IPS-NIHi7 (cell line): Measurements from ENCODE around the gene ZFYVE27.
"Not testable (repeated sequence)": the region's sequence is repeated elsewhere in the genome, so short reads cannot be mapped to it uniquely, and the experiment has no call there.

Experiments used
- DNase-seq: peaks from one replicate; pipeline ENCODE4 v3.0.0; 2012; ENCODE audit warnings: mixed read lengths; ENCODE audit errors: extremely low spot score

The ZFYVE27 gene

GRCh38 chr10:97736902-97737769 is at the start of gene ZFYVE27:
Gene ZFYVE27, plus strand, starts transcription at chr10:97737128. Its CDS starts 1,350 bp downstream, at chr10:97738478.
- DNase-seq: peak; percentile 99

GRCh38 chr10:97687785-97688781 is 48.8 kb upstream of the ZFYVE27 start:
- no peak for DNase-seq

- DNase-seq: no peak
Observed at GRCh38 chr10:97689559-97690020, 47.3 kb upstream of the ZFYVE27 start.

- DNase-seq: no peak
Observed at GRCh38 chr10:97690133-97690532, 46.8 kb upstream of the ZFYVE27 start.

- not testable (repeated sequence) for DNase-seq
Observed at GRCh38 chr10:97698072-97698655, 38.8 kb upstream of the ZFYVE27 start.

- peak; percentile 87 for DNase-seq
Observed at GRCh38 chr10:97701438-97702069, 35.4 kb upstream of the ZFYVE27 start.

- DNase-seq: no peak
Observed at GRCh38 chr10:97703398-97704067, 33.4 kb upstream of the ZFYVE27 start.

GRCh38 chr10:97704341-97704740 is 32.6 kb upstream of the ZFYVE27 start:
- DNase-seq: no peak

- DNase-seq: no peak
Observed at GRCh38 chr10:97705006-97705670, 31.8 kb upstream of the ZFYVE27 start.

- DNase-seq: no peak
Observed at GRCh38 chr10:97707134-97707861, 29.6 kb upstream of the ZFYVE27 start.

- no peak for DNase-seq
Observed at GRCh38 chr10:97708167-97708566, 28.8 kb upstream of the ZFYVE27 start.

GRCh38 chr10:97708976-97709946 is 27.7 kb upstream of the ZFYVE27 start:
- DNase-seq: peak; percentile 61

GRCh38 chr10:97711640-97712572 is 25.0 kb upstream of the ZFYVE27 start:
- DNase-seq: no peak

- peak; percentile 90 for DNase-seq
Observed at GRCh38 chr10:97713339-97713825, 23.5 kb upstream of the ZFYVE27 start, which contains the start of gene MARVELD1. Gene MARVELD1, plus strand, starts transcription at chr10:97713730. Its CDS starts 147 bp downstream, at chr10:97713877.

GRCh38 chr10:97713826-97714400 is 23.0 kb upstream of the ZFYVE27 start:
- peak; percentile 67 for DNase-seq
